Thyroid gland (tissue), 4 donors: Measurements from ENCODE around the gene AGTRAP.

ENCODE experiments used
- CTCF ChIP-seq, 6 experiments: fragments of 200-600 bp in 3 of 6; fragments of 450-650 bp in 3 of 6; sonication (generic) in 3 of 6; IDR thresholded peaks; one replicate each; pipeline ENCODE4 v1.5.1; 2016 to 2019; ENCODE audit warnings: antibody characterized with exemption in 6 of 6, mild to moderate bottlenecking in 2 of 6, inconsistent platforms in 1 of 6, moderate library complexity in 1 of 6
- POLR2A ChIP-seq, 2 donors: fragments of 450-650 bp; IDR thresholded peaks; one replicate each; pipeline ENCODE4 v1.6.1; 2017; ENCODE audit warnings: antibody characterized with exemption in 2 of 2, mild to moderate bottlenecking in 2 of 2, moderate library complexity in 1 of 2

DNA sequence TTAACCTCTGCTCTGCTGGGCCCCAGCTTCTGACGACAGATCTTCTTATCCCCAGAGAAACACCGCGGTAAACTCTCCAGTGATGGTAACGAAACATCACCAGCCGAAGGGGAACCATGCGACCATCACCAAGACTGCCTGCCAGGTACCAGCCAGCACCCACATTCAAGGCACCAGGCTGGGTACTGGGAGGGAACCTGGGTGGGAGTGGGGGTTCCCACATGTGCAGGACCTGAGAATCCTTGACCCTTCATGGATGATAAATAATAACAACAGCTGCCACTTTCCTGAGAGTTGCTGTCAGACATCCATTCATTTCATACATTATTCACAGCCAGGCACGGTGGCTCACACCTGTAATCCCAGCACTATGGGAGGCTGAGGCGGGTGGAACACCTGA lies 23.7 kb upstream of the AGTRAP start:
- no peak for TF ChIP-seq CTCF (IDR thresholded peaks at IDR 0.05)
- no peak for TF ChIP-seq POLR2A (IDR thresholded peaks at IDR 0.05)
